PC-9 (cell line): Measurements from ENCODE around the gene DDR2. TPM values are rescaled to one million over a fixed set of nuclear protein-coding genes. Genes with fewer than 3 reads are reported as not detected.

Source experiments
- BruUV-seq: library from RNA; stranded (reverse); fragments of 400-500 nt; replicated peaks from 2 replicates; lab custom pipeline; 2021; lab: Mats Ljungman, UMichigan
- CTCF ChIA-PET: fragments of 300-600 bp; sonication (Branson Sonifier 250); formaldehyde crosslinking; loops from one replicate; lab custom pipeline; 2022; ENCODE audit warnings: antibody characterized with exemption; lab: Charles Lee
- POLR2A ChIA-PET: fragments of 300-600 bp; sonication (Branson Sonifier 250); formaldehyde crosslinking; loops from one replicate; lab custom pipeline; 2022; ENCODE audit warnings: antibody characterized with exemption; ENCODE audit not compliant: unreplicated experiment; lab: Charles Lee
- DNase-seq, 2 experiments: peaks; one replicate each; pipeline versions ENCODE4 v3.0.0 to v3.0.0-alpha.2; 2015 to 2022; ENCODE audit warnings: mixed read lengths in 1 of 2
- H2AFZ ChIP-seq: fragments of 200-600 bp; sonication (generic); 2 replicates; pipeline ENCODE4 v1.8.1; 2017; ENCODE audit warnings: antibody characterized with exemption
- H3F3A ChIP-seq: fragments of 200-600 bp; sonication (generic); 2 replicates; pipeline ENCODE4 v1.8.1; 2017; ENCODE audit warnings: antibody characterized with exemption, mild to moderate bottlenecking, low read depth; ENCODE audit not compliant: insufficient read depth
- H3K27ac ChIP-seq: fragments of 200-600 bp; sonication (generic); 2 replicates; pipeline ENCODE4 v1.6.1; 2016; ENCODE audit warnings: mixed run types
- H3K27me3 ChIP-seq: fragments of 200-600 bp; sonication (generic); 2 replicates; pipeline ENCODE4 v1.6.1; 2016; ENCODE audit warnings: low read depth, mixed run types; ENCODE audit not compliant: insufficient read depth
- H3K36me3 ChIP-seq: fragments of 200-600 bp; sonication (generic); 2 replicates; pipeline ENCODE4 v1.6.1; 2016; ENCODE audit warnings: low read depth, mixed run types
- H3K4me1 ChIP-seq: fragments of 200-600 bp; sonication (generic); replicated peaks from 2 replicates; pipeline ENCODE4 v1.6.1; 2016; ENCODE audit warnings: mixed run types; ENCODE audit not compliant: insufficient read depth
- H3K4me2 ChIP-seq: fragments of 200-600 bp; sonication (generic); 2 replicates; pipeline ENCODE4 v1.6.1; 2017; ENCODE audit warnings: mixed run types
- H3K4me3 ChIP-seq: fragments of 200-600 bp; sonication (generic); 2 replicates; pipeline ENCODE4 v1.6.1; 2016; ENCODE audit warnings: mixed run types
- H3K79me2 ChIP-seq: fragments of 200-600 bp; sonication (generic); 2 replicates; pipeline ENCODE4 v1.6.1; 2017; ENCODE audit warnings: low read depth, mixed run types
- H3K9me2 ChIP-seq: fragments of 200-600 bp; sonication (generic); 2 replicates; pipeline ENCODE4 v1.8.1; 2017; ENCODE audit warnings: mild to moderate bottlenecking; ENCODE audit not compliant: insufficient read depth
- H3K9me3 ChIP-seq: fragments of 200-600 bp; sonication (generic); 2 replicates; pipeline ENCODE4 v1.8.1; 2016; ENCODE audit warnings: low read depth; ENCODE audit not compliant: insufficient read depth
- H4K20me1 ChIP-seq: fragments of 200-600 bp; sonication (generic); 2 replicates; pipeline ENCODE4 v1.8.1; 2017; ENCODE audit not compliant: insufficient read depth
- EZH2 ChIP-seq: fragments of 200-600 bp; sonication (generic); IDR thresholded peaks from 2 replicates; pipeline ENCODE4 v1.8.0; 2017; ENCODE audit warnings: antibody characterized with exemption, low read depth
- intact Hi-C: fragments of 100-400 bp; cut with micrococcal nuclease; formaldehyde crosslinking; loops from one replicate; pipeline ENCODE4 v1.10.0; 2022; ENCODE audit not compliant: unreplicated experiment
- total RNA-seq: library from RNA; stranded (reverse); gene quantifications from 2 replicates; pipeline ENCODE4 v1.2.3, GENCODE V29; 2021
- TF ChIP-seq, protein P1 (sequence below): fragments of 200-600 bp; sonication (generic); conservative IDR thresholded peaks from 2 replicates; pipeline ENCODE4 v1.6.1; 2017; ENCODE audit warnings: mixed run types, antibody characterized with exemption, mild to moderate bottlenecking, moderate library complexity

Gene DDR2
- total RNA-seq, 1 experiment from 2014 or later: 0.35 TPM

DNA sequence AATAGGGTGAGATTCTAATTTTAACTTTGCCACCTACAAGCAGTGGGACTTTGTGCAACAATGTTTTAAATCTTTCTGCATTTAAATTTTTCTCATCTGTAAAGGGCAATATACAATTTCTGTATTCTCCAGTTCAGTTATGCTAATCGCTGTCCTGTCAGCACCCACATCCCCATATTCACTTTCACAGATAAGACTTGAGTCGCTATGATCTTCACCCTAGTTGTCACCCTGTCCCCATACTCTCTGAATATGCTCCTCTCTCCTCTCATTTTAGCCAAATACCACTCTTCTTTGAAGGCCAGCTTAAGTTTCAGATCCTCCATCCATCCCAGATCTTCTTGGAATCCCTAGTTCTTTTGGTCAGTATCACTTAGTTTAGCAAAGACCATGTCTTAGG lies 8.8 kb downstream of the DDR2 start:
- H3K4me3 ChIP-seq: no peak overlapping the region
- no peaks in the 10 kb centered on the region for H3K79me2 ChIP-seq
- ChIA-PET POLR2A (no interaction called here), CTCF (no interaction called here)
- no peaks in the 10 kb centered on the region for H3F3A ChIP-seq
- BruUV-seq: no TSS peak
- intact Hi-C loops: no loop called here
- H3K9me2 ChIP-seq: no peaks in the 10 kb centered on the region; the same call in 1 of the 2 replicates
- DNase-seq: no peak
- H3K9me3 ChIP-seq: no peaks in the 10 kb centered on the region
- H4K20me1 ChIP-seq: no peaks in the 10 kb centered on the region
- H3K4me2 ChIP-seq: no peak overlapping the region
- H3K36me3 ChIP-seq: no peaks in the 10 kb centered on the region
- H3K27ac ChIP-seq: no peak overlapping the region
- H3K4me1 ChIP-seq: no peaks in the 10 kb centered on the region
- no peaks in the 10 kb centered on the region for H3K27me3 ChIP-seq
- H2AFZ ChIP-seq: no peak overlapping the region
- TF ChIP-seq, protein P1, sequence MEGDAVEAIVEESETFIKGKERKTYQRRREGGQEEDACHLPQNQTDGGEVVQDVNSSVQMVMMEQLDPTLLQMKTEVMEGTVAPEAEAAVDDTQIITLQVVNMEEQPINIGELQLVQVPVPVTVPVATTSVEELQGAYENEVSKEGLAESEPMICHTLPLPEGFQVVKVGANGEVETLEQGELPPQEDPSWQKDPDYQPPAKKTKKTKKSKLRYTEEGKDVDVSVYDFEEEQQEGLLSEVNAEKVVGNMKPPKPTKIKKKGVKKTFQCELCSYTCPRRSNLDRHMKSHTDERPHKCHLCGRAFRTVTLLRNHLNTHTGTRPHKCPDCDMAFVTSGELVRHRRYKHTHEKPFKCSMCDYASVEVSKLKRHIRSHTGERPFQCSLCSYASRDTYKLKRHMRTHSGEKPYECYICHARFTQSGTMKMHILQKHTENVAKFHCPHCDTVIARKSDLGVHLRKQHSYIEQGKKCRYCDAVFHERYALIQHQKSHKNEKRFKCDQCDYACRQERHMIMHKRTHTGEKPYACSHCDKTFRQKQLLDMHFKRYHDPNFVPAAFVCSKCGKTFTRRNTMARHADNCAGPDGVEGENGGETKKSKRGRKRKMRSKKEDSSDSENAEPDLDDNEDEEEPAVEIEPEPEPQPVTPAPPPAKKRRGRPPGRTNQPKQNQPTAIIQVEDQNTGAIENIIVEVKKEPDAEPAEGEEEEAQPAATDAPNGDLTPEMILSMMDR: no peak
- TF ChIP-seq EZH2: no peak

DNA sequence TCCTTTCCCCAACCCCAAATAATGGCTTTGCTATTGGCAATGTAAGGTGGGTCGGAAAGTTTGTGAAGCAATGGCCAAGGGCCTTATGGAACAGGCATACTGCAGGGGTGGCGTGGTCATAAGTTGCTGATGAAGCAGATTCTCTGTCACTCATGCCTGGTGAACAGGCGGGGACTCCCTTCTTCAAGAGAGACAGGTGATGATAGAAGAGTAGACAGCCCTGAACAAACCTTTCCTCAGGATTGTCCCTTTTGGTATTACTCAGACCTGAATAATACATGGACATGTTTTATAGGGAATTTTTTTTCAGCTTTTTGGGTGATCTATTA lies 12.7 kb downstream of the DDR2 start:
- BruUV-seq: no TSS peak
- Histone ChIP-seq H3K36me3 (no peaks in the 10 kb centered on the region), H3K27ac (no peak overlapping the region), H3F3A (no peaks in the 10 kb centered on the region), H3K79me2 (no peaks in the 10 kb centered on the region), H4K20me1 (no peaks in the 10 kb centered on the region), H3K4me1 (no peaks in the 10 kb centered on the region), H3K4me2 (no peak overlapping the region), H3K9me3 (no peaks in the 10 kb centered on the region), H3K27me3 (no peaks in the 10 kb centered on the region), H2AFZ (no peak overlapping the region), H3K9me2 (no peaks in the 10 kb centered on the region), H3K4me3 (no peak overlapping the region)
- intact Hi-C loops: no loop called here
- TF ChIP-seq EZH2: no peak
- TF ChIP-seq, protein P1: no peak
- CTCF ChIA-PET: no interaction called here
- POLR2A ChIA-PET: no interaction called here
- no peak for DNase-seq

DNA sequence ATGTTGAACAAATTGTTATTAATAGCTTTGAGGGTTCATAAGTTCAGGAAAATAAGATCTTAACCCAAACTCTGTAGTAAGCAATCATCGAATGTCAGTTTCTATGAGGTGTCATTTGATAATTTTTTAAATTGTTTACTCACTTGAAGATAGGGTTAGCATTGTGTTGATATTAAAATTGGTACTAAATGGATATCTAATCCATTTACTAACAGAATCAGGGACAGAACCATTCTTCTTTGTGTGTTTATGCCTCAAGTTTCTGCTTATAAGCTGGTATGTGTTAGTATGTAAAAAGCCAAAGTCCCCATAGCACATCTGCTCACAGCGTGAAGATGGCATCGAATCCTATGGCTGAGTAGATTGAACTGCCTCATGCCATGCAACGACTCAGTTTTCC lies 13.4 kb downstream of the DDR2 start:
- Histone ChIP-seq H3K4me2 (no peak overlapping the region), H3K9me3 (no peaks in the 10 kb centered on the region), H3K4me1 (no peaks in the 10 kb centered on the region), H3K4me3 (no peak overlapping the region), H3K27ac (no peak overlapping the region), H4K20me1 (no peaks in the 10 kb centered on the region), H2AFZ (no peak overlapping the region), H3K9me2 (no peaks in the 10 kb centered on the region), H3K79me2 (no peaks in the 10 kb centered on the region), H3K27me3 (no peaks in the 10 kb centered on the region), H3K36me3 (no peaks in the 10 kb centered on the region), H3F3A (no peaks in the 10 kb centered on the region)
- CTCF ChIA-PET: no interaction called here
- TF ChIP-seq EZH2: no peak
- TF ChIP-seq, protein P1: no peak
- no TSS peak for BruUV-seq
- POLR2A ChIA-PET: no interaction called here
- intact Hi-C loops: no loop called here
- DNase-seq: no peak
